GM08714 (cell line): Measurements from ENCODE around the gene SEMA5A.

ENCODE experiments used
- H3K4me3 ChIP-seq: fragments of 200-500 bp; sonication (Bioruptor generic); 2 replicates; pipeline ENCODE4 v1.5.1; 2014; ENCODE audit warnings: mild to moderate bottlenecking, low read length, inconsistent platforms
- ZNF274 ChIP-seq: IDR thresholded peaks from 2 replicates; pipeline ENCODE4 v1.6.1; 2012; ENCODE audit warnings: mild to moderate bottlenecking, low read depth, low read length

SEMA5A gene

GRCh38 chr5:9209846-9210492, 335.9 kb downstream of the SEMA5A start:
- TF ChIP-seq ZNF274, result no peak
- H3K4me3 ChIP-seq, result no peak overlapping the region

- no peak for TF ChIP-seq ZNF274
- no peak overlapping the region for H3K4me3 ChIP-seq
Measured at GRCh38 chr5:9207817-9208418, 338.0 kb downstream of the SEMA5A start.

GRCh38 chr5:9202636-9203035, 343.2 kb downstream of the SEMA5A start:
- TF ChIP-seq ZNF274, result no peak
- no peak overlapping the region for H3K4me3 ChIP-seq

- no peak for TF ChIP-seq ZNF274
- H3K4me3 ChIP-seq, result no peak overlapping the region
Measured at GRCh38 chr5:9201761-9202160, 344.1 kb downstream of the SEMA5A start.

GRCh38 chr5:9201011-9201410, 344.9 kb downstream of the SEMA5A start:
- TF ChIP-seq ZNF274, result no peak
- H3K4me3 ChIP-seq, result no peak overlapping the region

GRCh38 chr5:9198394-9198793, 347.5 kb downstream of the SEMA5A start:
- no peak for TF ChIP-seq ZNF274
- H3K4me3 ChIP-seq, result no peak overlapping the region

- no peak for TF ChIP-seq ZNF274
- H3K4me3 ChIP-seq, result no peak overlapping the region
Measured at GRCh38 chr5:9197881-9198260, 348.0 kb downstream of the SEMA5A start.

GRCh38 chr5:9196403-9197227, 349.3 kb downstream of the SEMA5A start:
- TF ChIP-seq ZNF274, result no peak
- H3K4me3 ChIP-seq, result no peak overlapping the region

- no peak overlapping the region for H3K4me3 ChIP-seq
- TF ChIP-seq ZNF274, result no peak
Measured at GRCh38 chr5:9194509-9194908, 351.4 kb downstream of the SEMA5A start.

- no peak for TF ChIP-seq ZNF274
- H3K4me3 ChIP-seq, result no peak overlapping the region
Measured at GRCh38 chr5:9192266-9192665, 353.6 kb downstream of the SEMA5A start.

GRCh38 chr5:9189681-9190080, 356.2 kb downstream of the SEMA5A start:
- TF ChIP-seq ZNF274, result no peak
- H3K4me3 ChIP-seq, result no peak overlapping the region

GRCh38 chr5:9188956-9189355, 356.9 kb downstream of the SEMA5A start:
- no peak for TF ChIP-seq ZNF274

GRCh38 chr5:9188131-9188530, 357.7 kb downstream of the SEMA5A start:
- TF ChIP-seq ZNF274, result no peak
- H3K4me3 ChIP-seq, result no peak overlapping the region

More at GRCh38 chr5:9188956-9189355, 356.9 kb downstream of the SEMA5A start:
- no peak overlapping the region for H3K4me3 ChIP-seq

GRCh38 chr5:9187614-9188013, 358.3 kb downstream of the SEMA5A start:
- no peak overlapping the region for H3K4me3 ChIP-seq
- no peak for TF ChIP-seq ZNF274

GRCh38 chr5:9186069-9186468, 359.8 kb downstream of the SEMA5A start:
- no peak for TF ChIP-seq ZNF274
- no peak overlapping the region for H3K4me3 ChIP-seq
